ENCODE results near the gene C8B. TPM values are rescaled to one million over a fixed set of nuclear protein-coding genes. Genes with fewer than 3 reads are reported as not detected.

C8B gene
- total RNA-seq, 4 donors from 2014 or later, result not detected

- ATAC-seq (ENCODE audit: low FRiP score) (no peak), DNase-seq (ENCODE audit: low spot score) (no peak)
- TF ChIP-seq CTCF (IDR thresholded peaks at IDR 0.05), result no peak
Observed at GRCh38 chr1:56966698-56966999, 834 bp upstream of the C8B start.

GRCh38 chr1:56965191-56965590, 624 bp downstream of the C8B start:
- TF ChIP-seq CTCF (IDR thresholded peaks at IDR 0.05), result no peak
- ATAC-seq (ENCODE audit: low FRiP score) (no peak), DNase-seq (ENCODE audit: low spot score) (no peak)

- DNase-seq (ENCODE audit: low spot score), result no peak
- no peak for ATAC-seq (ENCODE audit: low FRiP score)
- no peak for TF ChIP-seq CTCF (IDR thresholded peaks at IDR 0.05)
Observed at GRCh38 chr1:56964349-56965017, 1.3 kb downstream of the C8B start.

- DNase-seq (ENCODE audit: low spot score) (no peak), ATAC-seq (ENCODE audit: low FRiP score) (no peak)
- no peak for TF ChIP-seq CTCF (IDR thresholded peaks at IDR 0.05)
Observed at GRCh38 chr1:56963667-56964066, 2.1 kb downstream of the C8B start.

- ATAC-seq (ENCODE audit: low FRiP score), result no peak
- no peak for DNase-seq (ENCODE audit: low spot score)
- no peak for TF ChIP-seq CTCF (IDR thresholded peaks at IDR 0.05)
Observed at GRCh38 chr1:56961426-56961825, 4.4 kb downstream of the C8B start.

- no peak for TF ChIP-seq CTCF (IDR thresholded peaks at IDR 0.05)
- no peak for DNase-seq (ENCODE audit: low spot score)
- ATAC-seq (ENCODE audit: low FRiP score), result no peak
Observed at GRCh38 chr1:56958526-56958925, 7.3 kb downstream of the C8B start.

GRCh38 chr1:56957931-56958330, 7.9 kb downstream of the C8B start:
- no peak for TF ChIP-seq CTCF (IDR thresholded peaks at IDR 0.05)
- DNase-seq (ENCODE audit: low spot score) (no peak), ATAC-seq (ENCODE audit: low FRiP score) (no peak)

All from omental fat pad (tissue), 4 donors.